Heart right ventricle (tissue), 16 donors: ENCODE data around the gene MARCHF7. TPM values are rescaled to one million over a fixed set of nuclear protein-coding genes. Genes with fewer than 3 reads are reported as not detected.

Experiments used
- ATAC-seq, 8 donors: fragments of 200-7000 bp; cut with Tn5 transposase; one replicate each; pipeline ENCODE4 v1.9.1; 2020; ENCODE audit warnings: mild to moderate bottlenecking in 8 of 8, moderate library complexity in 8 of 8, moderate number of reproducible peaks in 1 of 8
- DNase-seq, 2 donors: peaks; one replicate each; pipeline ENCODE4 v3.0.0-alpha.2; 2020
- H3K27ac ChIP-seq, 10 donors: fragments of 200-600 bp; sonication (generic) in 2 of 10; one replicate each; pipeline versions ENCODE4 v1.5.0 to v1.8.0; 2020 to 2022; ENCODE audit warnings: mild to moderate bottlenecking in 3 of 10
- H3K27me3 ChIP-seq, 7 donors: fragments of 200-600 bp; one replicate each; pipeline ENCODE4 v1.8.0; 2021 to 2022; ENCODE audit warnings: mild to moderate bottlenecking in 2 of 7
- H3K36me3 ChIP-seq, 9 donors: fragments of 200-600 bp; sonication (generic) in 1 of 9; one replicate each; pipeline versions ENCODE4 v1.5.0 to v1.8.0; 2020 to 2022; ENCODE audit warnings: mild to moderate bottlenecking in 2 of 9
- H3K4me1 ChIP-seq, 9 donors: fragments of 200-600 bp; sonication (generic) in 1 of 9; one replicate each; pipeline versions ENCODE4 v1.5.0 to v1.8.0; 2020 to 2022; ENCODE audit warnings: mild to moderate bottlenecking in 4 of 9
- H3K4me3 ChIP-seq, 10 donors: fragments of 200-600 bp; sonication (generic) in 2 of 10; one replicate each; pipeline versions ENCODE4 v1.5.0 to v1.8.0; 2020 to 2022; ENCODE audit warnings: mild to moderate bottlenecking in 7 of 10, moderate library complexity in 2 of 10
- H3K9me3 ChIP-seq, 11 donors: fragments of 200-600 bp in 10 of 11; sonication (generic) in 2 of 11; one replicate each; pipeline versions ENCODE4 v1.5.0 to v1.8.0; 2013 to 2022; ENCODE audit warnings: mild to moderate bottlenecking in 2 of 11, control low read depth in 1 of 11, moderate library complexity in 1 of 11
- WGBS, 2 donors: extraction: QIAGEN DNeasy Blood & Tissue Kit; methylation state at CpG; one replicate each; pipeline ENCODE4 v1.1.7; 2013; ENCODE audit warnings: inconsistent platforms in 1 of 2; 5-methylcytosine and 5-hydroxymethylcytosine counted together
- intact Hi-C, 10 donors: fragments of 100-400 bp; cut with DNase I; formaldehyde crosslinking; loops; one replicate each; pipeline versions ENCODE4 v1.11.1 to v1.14.2; 2022
- polyA plus RNA-seq, 2 donors: library from polyadenylated mRNA; stranded (reverse); fragments of 200-250 nt; gene quantifications; one replicate each; pipeline ENCODE4 v1.2.3, GENCODE V29; 2013
- total RNA-seq, 10 donors: library from RNA; stranded (reverse); fragmentation: NEBNext Ultra II Directional in 3 of 10; extraction: Animal tissue kit (Norgen Biotek cat#: 25700) in 3 of 10; gene quantifications; one replicate each; pipeline versions ENCODE4 v1.2.1 to v1.2.4, GENCODE V29; 2021 to 2023
- TF ChIP-seq, protein P1 (sequence below), 9 donors: fragments of 200-600 bp; sonication (generic) in 2 of 9; IDR thresholded peaks; one replicate each; pipeline versions ENCODE4 v1.5.0 to v1.8.0; 2021 to 2022; ENCODE audit warnings: antibody characterized with exemption in 9 of 9, mild to moderate bottlenecking in 5 of 9, moderate library complexity in 1 of 9
- donor health status: Arrhythmogenic right ventricular cardiomyopathy.
- donor health status: ischemic (EF 13 %, LVEDD 7.1; RV severe dilation, severe dysfunction).
- donor health status: healthy with polysubstance abuse.
- donor health status: DM: no; HTN: yes; CAD: no.
- donor health status: DM: no; HTN: no; CAD: no.
- donor health status: ischemic (EF 25% LVEDD 6.9; RV normal size, moderate dysfunction).
- donor health status: ischemic (EF 25% LVEDD 5.7; RV mildly dilated, moderate dysfunction).
- donor health status: healthy.
- donor health status: DM: yes; HTN: yes; CAD: no.
- donor health status: Ischemic cardiomyopathy.
- donor health status: ischemic (EF 35%, LVEDD 5.7; RV mildly dilated, moderate dysfunction).
- donor health status: nonischemic (EF 11% LVEDD 7.7; RV severe dilation, severe dysfunction).
- donor health status: DM: yes; HTN: yes; CAD: no.
- donor health status: PGD.
- donor health status: ischemic (EF 29% LVEDD 5.4; RV normal size, mild dysfunction).
- donor health status: nonischemic (EF 23%, LVEDD 6.1; RV moderate dilation, normal function).

The MARCHF7 gene
- total and polyA plus RNA-seq, 12 donors: 20.3 to 101 (median 88.1) TPM

GRCh38 chr2:159760326-159760725, 48.0 kb downstream of the MARCHF7 start:
- Histone ChIP-seq H3K4me1 (peaks cover 0 to 40% (median 17%) of the 10 kb centered on the region in 9 donors), H3K9me3 (no peaks in the 10 kb centered on the region), H3K27me3 (no peaks in the 10 kb centered on the region), H3K27ac (peak overlapping the region in 1 of 10 donors; percentile 0), H3K36me3 (peaks cover 0 to 100% (median 33%) of the 10 kb centered on the region in 9 donors), H3K4me3 (no peak overlapping the region)
- no peak for ATAC-seq
- intact Hi-C loops: no loop called here
- DNase-seq: no peak
- TF ChIP-seq, protein P1, sequence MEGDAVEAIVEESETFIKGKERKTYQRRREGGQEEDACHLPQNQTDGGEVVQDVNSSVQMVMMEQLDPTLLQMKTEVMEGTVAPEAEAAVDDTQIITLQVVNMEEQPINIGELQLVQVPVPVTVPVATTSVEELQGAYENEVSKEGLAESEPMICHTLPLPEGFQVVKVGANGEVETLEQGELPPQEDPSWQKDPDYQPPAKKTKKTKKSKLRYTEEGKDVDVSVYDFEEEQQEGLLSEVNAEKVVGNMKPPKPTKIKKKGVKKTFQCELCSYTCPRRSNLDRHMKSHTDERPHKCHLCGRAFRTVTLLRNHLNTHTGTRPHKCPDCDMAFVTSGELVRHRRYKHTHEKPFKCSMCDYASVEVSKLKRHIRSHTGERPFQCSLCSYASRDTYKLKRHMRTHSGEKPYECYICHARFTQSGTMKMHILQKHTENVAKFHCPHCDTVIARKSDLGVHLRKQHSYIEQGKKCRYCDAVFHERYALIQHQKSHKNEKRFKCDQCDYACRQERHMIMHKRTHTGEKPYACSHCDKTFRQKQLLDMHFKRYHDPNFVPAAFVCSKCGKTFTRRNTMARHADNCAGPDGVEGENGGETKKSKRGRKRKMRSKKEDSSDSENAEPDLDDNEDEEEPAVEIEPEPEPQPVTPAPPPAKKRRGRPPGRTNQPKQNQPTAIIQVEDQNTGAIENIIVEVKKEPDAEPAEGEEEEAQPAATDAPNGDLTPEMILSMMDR (IDR thresholded peaks at IDR 0.05): no peak

GRCh38 chr2:159762075-159762474, 49.8 kb downstream of the MARCHF7 start:
- no peak for ATAC-seq
- Histone ChIP-seq H3K4me3 (no peak overlapping the region), H3K36me3 (peaks cover 0 to 100% (median 32%) of the 10 kb centered on the region in 9 donors), H3K27me3 (no peaks in the 10 kb centered on the region), H3K27ac (peak overlapping the region in 2 of 10 donors; percentile 15 to 32), H3K9me3 (no peaks in the 10 kb centered on the region), H3K4me1 (peaks cover 0 to 37% (median 17%) of the 10 kb centered on the region in 9 donors)
- intact Hi-C loops: no loop called here
- TF ChIP-seq, protein P1 (IDR thresholded peaks at IDR 0.05): no peak
- DNase-seq: no peak
- 12 to 14% methylated on average over 1 of the region's 1 CpG for WGBS, 2 donors

Other genes starting within 250 kb of the MARCHF7 start
- gene BAZ2B, start 96.0 kb upstream of the MARCHF7 start, total RNA-seq: 10 to 100 TPM; 30.8 to 57.2 (median 45.5) TPM
- gene BAZ2B, start 96.0 kb upstream of the MARCHF7 start, polyA plus RNA-seq: 10 to 100 TPM in 1 of 2 donors, 1 to 10 TPM in 1; 6.8 to 39.6 TPM
- 10 to 100 TPM in 6 of 10 donors, 1 to 10 TPM in 4; 8.2 to 25.2 (median 12.9) TPM for gene CD302, start 85.7 kb downstream of the MARCHF7 start, total RNA-seq
- gene CD302, start 85.7 kb downstream of the MARCHF7 start, polyA plus RNA-seq: 10 to 100 TPM in 1 of 2 donors, 1 to 10 TPM in 1; 5.8 to 14.0 TPM
- 1 to 10 TPM in 2 of 10 donors, under 1 TPM in 8; 0.15 to 3.4 (median 0.64) TPM for gene LY75, start 192.2 kb downstream of the MARCHF7 start, total RNA-seq
- under 1 TPM; 0.44 to 0.49 TPM for gene LY75, start 192.2 kb downstream of the MARCHF7 start, polyA plus RNA-seq